ENCODE measurements around the gene ATL1. TPM values are rescaled to one million over a fixed set of nuclear protein-coding genes. Genes with fewer than 3 reads are reported as not detected.

Gene ATL1
- total RNA-seq, 1 experiment from 2014 or later, result 1.5 TPM

DNA sequence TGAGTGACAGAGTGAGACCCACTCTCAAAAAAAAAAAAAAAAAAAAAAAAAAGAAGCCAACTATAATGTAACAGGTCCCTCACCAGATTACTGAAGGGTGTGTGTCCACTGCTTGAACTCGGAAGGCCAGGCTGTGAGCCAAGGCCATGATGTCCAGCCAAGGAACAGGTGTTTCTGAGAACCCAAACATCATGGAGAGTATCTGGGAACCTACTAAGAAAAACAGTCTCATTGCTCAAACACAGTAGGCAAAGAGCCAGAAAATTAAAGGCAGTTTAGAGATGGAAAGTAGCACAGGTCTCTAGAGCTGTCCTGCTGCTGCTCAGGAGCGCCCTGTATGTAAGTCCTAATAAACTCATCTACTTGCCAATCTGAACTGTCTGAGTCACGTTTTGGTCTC is 15.0 kb upstream of the ATL1 start:
- no peaks in the 10 kb centered on the region for H3K36me3 ChIP-seq (ENCODE audit: control insufficient read depth, insufficient read depth, low read length)
- intact Hi-C loops (cut with micrococcal nuclease; ENCODE audit: unreplicated experiment), result loop anchor here (5.0 kb wide), 1 partner anchor 232 kb away; no protein-coding TSS in a partner anchor
- BruUV-seq (replicated peaks), result no TSS peak
- H3K27ac ChIP-seq (ENCODE audit: low read length), result no peak overlapping the region
- no peak overlapping the region for H3K4me3 ChIP-seq (ENCODE audit: low read depth in 2 of 2, low read length in 2 of 2)
- H3K9me3 ChIP-seq (ENCODE audit: control insufficient read depth, insufficient read depth, low read depth, low read length), result no peaks in the 10 kb centered on the region
- CTCF ChIA-PET, result interaction anchor here (0.6 kb wide), 1 partner anchor 227 kb away, joined by 7 read pairs; no protein-coding TSS in a partner anchor
- no peak for TF ChIP-seq SIN3A (IDR thresholded peaks at IDR 0.05; ENCODE audit: borderline replicate concordance, insufficient read depth, low read depth, low read length)
- TF ChIP-seq POLR2AphosphoS5 (IDR thresholded peaks at IDR 0.05; ENCODE audit: low read depth, low read length), result no peak
- TF ChIP-seq, protein P1, sequence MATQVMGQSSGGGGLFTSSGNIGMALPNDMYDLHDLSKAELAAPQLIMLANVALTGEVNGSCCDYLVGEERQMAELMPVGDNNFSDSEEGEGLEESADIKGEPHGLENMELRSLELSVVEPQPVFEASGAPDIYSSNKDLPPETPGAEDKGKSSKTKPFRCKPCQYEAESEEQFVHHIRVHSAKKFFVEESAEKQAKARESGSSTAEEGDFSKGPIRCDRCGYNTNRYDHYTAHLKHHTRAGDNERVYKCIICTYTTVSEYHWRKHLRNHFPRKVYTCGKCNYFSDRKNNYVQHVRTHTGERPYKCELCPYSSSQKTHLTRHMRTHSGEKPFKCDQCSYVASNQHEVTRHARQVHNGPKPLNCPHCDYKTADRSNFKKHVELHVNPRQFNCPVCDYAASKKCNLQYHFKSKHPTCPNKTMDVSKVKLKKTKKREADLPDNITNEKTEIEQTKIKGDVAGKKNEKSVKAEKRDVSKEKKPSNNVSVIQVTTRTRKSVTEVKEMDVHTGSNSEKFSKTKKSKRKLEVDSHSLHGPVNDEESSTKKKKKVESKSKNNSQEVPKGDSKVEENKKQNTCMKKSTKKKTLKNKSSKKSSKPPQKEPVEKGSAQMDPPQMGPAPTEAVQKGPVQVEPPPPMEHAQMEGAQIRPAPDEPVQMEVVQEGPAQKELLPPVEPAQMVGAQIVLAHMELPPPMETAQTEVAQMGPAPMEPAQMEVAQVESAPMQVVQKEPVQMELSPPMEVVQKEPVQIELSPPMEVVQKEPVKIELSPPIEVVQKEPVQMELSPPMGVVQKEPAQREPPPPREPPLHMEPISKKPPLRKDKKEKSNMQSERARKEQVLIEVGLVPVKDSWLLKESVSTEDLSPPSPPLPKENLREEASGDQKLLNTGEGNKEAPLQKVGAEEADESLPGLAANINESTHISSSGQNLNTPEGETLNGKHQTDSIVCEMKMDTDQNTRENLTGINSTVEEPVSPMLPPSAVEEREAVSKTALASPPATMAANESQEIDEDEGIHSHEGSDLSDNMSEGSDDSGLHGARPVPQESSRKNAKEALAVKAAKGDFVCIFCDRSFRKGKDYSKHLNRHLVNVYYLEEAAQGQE (IDR thresholded peaks at IDR 0.05; ENCODE audit: insufficient read depth in 1 of 2, low read depth in 2 of 2, low read length in 1 of 2), result no peak
- TF ChIP-seq, protein P2, sequence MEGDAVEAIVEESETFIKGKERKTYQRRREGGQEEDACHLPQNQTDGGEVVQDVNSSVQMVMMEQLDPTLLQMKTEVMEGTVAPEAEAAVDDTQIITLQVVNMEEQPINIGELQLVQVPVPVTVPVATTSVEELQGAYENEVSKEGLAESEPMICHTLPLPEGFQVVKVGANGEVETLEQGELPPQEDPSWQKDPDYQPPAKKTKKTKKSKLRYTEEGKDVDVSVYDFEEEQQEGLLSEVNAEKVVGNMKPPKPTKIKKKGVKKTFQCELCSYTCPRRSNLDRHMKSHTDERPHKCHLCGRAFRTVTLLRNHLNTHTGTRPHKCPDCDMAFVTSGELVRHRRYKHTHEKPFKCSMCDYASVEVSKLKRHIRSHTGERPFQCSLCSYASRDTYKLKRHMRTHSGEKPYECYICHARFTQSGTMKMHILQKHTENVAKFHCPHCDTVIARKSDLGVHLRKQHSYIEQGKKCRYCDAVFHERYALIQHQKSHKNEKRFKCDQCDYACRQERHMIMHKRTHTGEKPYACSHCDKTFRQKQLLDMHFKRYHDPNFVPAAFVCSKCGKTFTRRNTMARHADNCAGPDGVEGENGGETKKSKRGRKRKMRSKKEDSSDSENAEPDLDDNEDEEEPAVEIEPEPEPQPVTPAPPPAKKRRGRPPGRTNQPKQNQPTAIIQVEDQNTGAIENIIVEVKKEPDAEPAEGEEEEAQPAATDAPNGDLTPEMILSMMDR (IDR thresholded peaks at IDR 0.05), result no peak
- TF ChIP-seq TCF7L2 (IDR thresholded peaks at IDR 0.05; ENCODE audit: low read depth, low read length), result no peak
- no peaks in the 10 kb centered on the region for H3K4me1 ChIP-seq (ENCODE audit: control insufficient read depth, insufficient read depth, low read length)
- DNase-seq (ENCODE audit: low read depth, low spot score) (no peak), ATAC-seq (no peak)
- in situ Hi-C loops (cut with HindIII; ENCODE audit: low pct_unique_long_range_greater_than_20kb, low sequenced_read_pairs), result no loop called here
- H3K27me3 ChIP-seq (ENCODE audit: control insufficient read depth, insufficient read depth, low read length), result no peaks in the 10 kb centered on the region
- POLR2A ChIA-PET, result no interaction called here

DNA sequence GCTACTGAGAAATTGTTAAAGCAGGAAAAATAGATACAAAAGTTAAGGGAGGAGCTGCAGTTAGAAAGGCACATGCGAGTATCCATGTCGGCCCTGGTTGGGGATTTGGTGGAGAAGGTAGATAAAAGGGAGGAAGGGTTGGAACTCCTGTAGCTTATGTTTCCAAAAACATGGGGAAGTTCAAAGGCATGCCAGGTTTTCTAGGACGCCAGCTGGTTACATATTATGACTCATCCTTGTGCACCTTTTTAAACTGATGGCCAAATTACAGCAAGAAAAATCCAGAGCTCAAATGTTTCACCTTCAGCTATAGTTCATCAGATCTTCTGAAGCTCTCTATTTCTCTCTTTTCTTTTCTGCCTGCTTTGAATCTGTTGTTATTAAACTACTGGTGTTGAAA is 14.3 kb upstream of the ATL1 start:
- TF ChIP-seq SIN3A (IDR thresholded peaks at IDR 0.05; ENCODE audit: borderline replicate concordance, insufficient read depth, low read depth, low read length) (no peak), POLR2AphosphoS5 (IDR thresholded peaks at IDR 0.05; ENCODE audit: low read depth, low read length) (no peak), TCF7L2 (IDR thresholded peaks at IDR 0.05; ENCODE audit: low read depth, low read length) (no peak)
- TF ChIP-seq, protein P2 (IDR thresholded peaks at IDR 0.05), result no peak
- TF ChIP-seq, protein P1 (IDR thresholded peaks at IDR 0.05; ENCODE audit: insufficient read depth in 1 of 2, low read depth in 2 of 2, low read length in 1 of 2), result no peak
- no peaks in the 10 kb centered on the region for H3K27me3 ChIP-seq (ENCODE audit: control insufficient read depth, insufficient read depth, low read length)
- no TSS peak for BruUV-seq (replicated peaks)
- ChIA-PET CTCF (no interaction called here), POLR2A (no interaction called here)
- no peak overlapping the region for H3K27ac ChIP-seq (ENCODE audit: low read length)
- H3K4me3 ChIP-seq (ENCODE audit: low read depth in 2 of 2, low read length in 2 of 2), result no peak overlapping the region
- in situ Hi-C loops (cut with HindIII; ENCODE audit: low pct_unique_long_range_greater_than_20kb, low sequenced_read_pairs) (no loop called here), intact Hi-C loops (cut with micrococcal nuclease; ENCODE audit: unreplicated experiment) (no loop called here)
- no peak for DNase-seq (ENCODE audit: low read depth, low spot score)
- H3K36me3 ChIP-seq (ENCODE audit: control insufficient read depth, insufficient read depth, low read length), result no peaks in the 10 kb centered on the region
- no peak for ATAC-seq
- no peaks in the 10 kb centered on the region for H3K4me1 ChIP-seq (ENCODE audit: control insufficient read depth, insufficient read depth, low read length)
- no peaks in the 10 kb centered on the region for H3K9me3 ChIP-seq (ENCODE audit: control insufficient read depth, insufficient read depth, low read depth, low read length)

All from Panc1 (cell line).